PC-9 (cell line): ENCODE results near the gene CDH26. TPM values are rescaled to one million over a fixed set of nuclear protein-coding genes. Genes with fewer than 3 reads are reported as not detected.

Experiments
- BruUV-seq: library from RNA; stranded (reverse); fragments of 400-500 nt; replicated peaks from 2 replicates; lab custom pipeline; 2021; lab: Mats Ljungman, UMichigan
- CTCF ChIA-PET: fragments of 300-600 bp; sonication (Branson Sonifier 250); formaldehyde crosslinking; loops from one replicate; lab custom pipeline; 2022; ENCODE audit warnings: antibody characterized with exemption; lab: Charles Lee
- POLR2A ChIA-PET: fragments of 300-600 bp; sonication (Branson Sonifier 250); formaldehyde crosslinking; loops from one replicate; lab custom pipeline; 2022; ENCODE audit warnings: antibody characterized with exemption; ENCODE audit not compliant: unreplicated experiment; lab: Charles Lee
- DNase-seq, 2 experiments: peaks; one replicate each; pipeline versions ENCODE4 v3.0.0 to v3.0.0-alpha.2; 2015 to 2022; ENCODE audit warnings: mixed read lengths in 1 of 2
- H2AFZ ChIP-seq: fragments of 200-600 bp; sonication (generic); 2 replicates; pipeline ENCODE4 v1.8.1; 2017; ENCODE audit warnings: antibody characterized with exemption
- H3F3A ChIP-seq: fragments of 200-600 bp; sonication (generic); 2 replicates; pipeline ENCODE4 v1.8.1; 2017; ENCODE audit warnings: antibody characterized with exemption, mild to moderate bottlenecking, low read depth; ENCODE audit not compliant: insufficient read depth
- H3K27ac ChIP-seq: fragments of 200-600 bp; sonication (generic); 2 replicates; pipeline ENCODE4 v1.6.1; 2016; ENCODE audit warnings: mixed run types
- H3K27me3 ChIP-seq: fragments of 200-600 bp; sonication (generic); 2 replicates; pipeline ENCODE4 v1.6.1; 2016; ENCODE audit warnings: low read depth, mixed run types; ENCODE audit not compliant: insufficient read depth
- H3K36me3 ChIP-seq: fragments of 200-600 bp; sonication (generic); 2 replicates; pipeline ENCODE4 v1.6.1; 2016; ENCODE audit warnings: low read depth, mixed run types
- H3K4me1 ChIP-seq: fragments of 200-600 bp; sonication (generic); replicated peaks from 2 replicates; pipeline ENCODE4 v1.6.1; 2016; ENCODE audit warnings: mixed run types; ENCODE audit not compliant: insufficient read depth
- H3K4me2 ChIP-seq: fragments of 200-600 bp; sonication (generic); 2 replicates; pipeline ENCODE4 v1.6.1; 2017; ENCODE audit warnings: mixed run types
- H3K4me3 ChIP-seq: fragments of 200-600 bp; sonication (generic); 2 replicates; pipeline ENCODE4 v1.6.1; 2016; ENCODE audit warnings: mixed run types
- H3K79me2 ChIP-seq: fragments of 200-600 bp; sonication (generic); 2 replicates; pipeline ENCODE4 v1.6.1; 2017; ENCODE audit warnings: low read depth, mixed run types
- H3K9me2 ChIP-seq: fragments of 200-600 bp; sonication (generic); 2 replicates; pipeline ENCODE4 v1.8.1; 2017; ENCODE audit warnings: mild to moderate bottlenecking; ENCODE audit not compliant: insufficient read depth
- H3K9me3 ChIP-seq: fragments of 200-600 bp; sonication (generic); 2 replicates; pipeline ENCODE4 v1.8.1; 2016; ENCODE audit warnings: low read depth; ENCODE audit not compliant: insufficient read depth
- H4K20me1 ChIP-seq: fragments of 200-600 bp; sonication (generic); 2 replicates; pipeline ENCODE4 v1.8.1; 2017; ENCODE audit not compliant: insufficient read depth
- EZH2 ChIP-seq: fragments of 200-600 bp; sonication (generic); IDR thresholded peaks from 2 replicates; pipeline ENCODE4 v1.8.0; 2017; ENCODE audit warnings: antibody characterized with exemption, low read depth
- intact Hi-C: fragments of 100-400 bp; cut with micrococcal nuclease; formaldehyde crosslinking; loops from one replicate; pipeline ENCODE4 v1.10.0; 2022; ENCODE audit not compliant: unreplicated experiment
- total RNA-seq: library from RNA; stranded (reverse); gene quantifications from 2 replicates; pipeline ENCODE4 v1.2.3, GENCODE V29; 2021
- TF ChIP-seq, protein P1 (sequence below): fragments of 200-600 bp; sonication (generic); conservative IDR thresholded peaks from 2 replicates; pipeline ENCODE4 v1.6.1; 2017; ENCODE audit warnings: mixed run types, antibody characterized with exemption, mild to moderate bottlenecking, moderate library complexity

Gene CDH26
- total RNA-seq, 1 experiment from 2014 or later = 1.1 TPM

DNA sequence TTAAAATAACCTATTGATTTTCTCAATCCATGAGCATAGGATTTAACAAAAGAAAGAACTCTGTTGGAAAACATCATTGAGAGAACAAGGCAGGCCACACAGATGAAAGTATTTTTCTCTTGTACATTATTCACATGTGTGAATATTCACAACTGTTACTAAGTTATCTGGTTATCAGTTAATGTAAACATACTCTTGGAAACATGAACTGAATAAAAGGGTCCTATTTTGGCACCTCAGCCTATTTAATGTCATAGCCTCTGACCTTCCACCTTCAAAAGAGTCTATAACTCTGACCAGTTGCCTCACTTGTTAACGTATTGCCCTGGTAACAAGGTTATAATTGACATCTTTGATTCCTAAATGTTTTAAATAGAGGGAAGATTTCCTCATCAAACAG, 32.9 kb upstream of the CDH26 start:
- CTCF ChIA-PET = no interaction called here

DNA sequence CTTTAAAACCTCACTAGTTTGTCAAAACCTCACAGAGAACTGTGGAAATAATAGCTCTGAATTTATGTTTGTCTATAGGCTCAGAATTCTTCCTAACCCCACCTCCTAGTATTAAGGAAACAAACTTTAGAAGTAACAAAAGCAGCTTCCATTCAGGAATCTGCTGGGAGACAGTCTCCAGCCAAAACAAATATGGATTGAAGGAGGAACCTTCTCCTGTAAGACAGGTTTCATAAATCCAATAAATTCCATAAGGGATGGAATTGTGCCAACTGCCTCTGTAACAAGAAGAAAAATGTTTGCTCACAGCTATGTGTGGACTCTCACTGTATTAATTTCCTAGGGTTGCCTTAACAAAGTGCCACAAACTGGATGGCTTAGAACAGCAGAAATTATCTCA, 32.3 kb upstream of the CDH26 start:
- no peaks in the 10 kb centered on the region for H3K79me2 ChIP-seq
- DNase-seq = peak in 1 of 2 experiments; percentile 95
- no peaks in the 10 kb centered on the region for H3K27me3 ChIP-seq
- peaks cover 21% of the 10 kb centered on the region for H3F3A ChIP-seq
- CTCF ChIA-PET = no interaction called here
- BruUV-seq = no TSS peak
- H3K4me2 ChIP-seq = peak overlapping the region; percentile 48
- H4K20me1 ChIP-seq = no peaks in the 10 kb centered on the region
- H3K9me3 ChIP-seq = no peaks in the 10 kb centered on the region
- peak overlapping the region; percentile 48 for H3K27ac ChIP-seq
- no peak overlapping the region for H2AFZ ChIP-seq
- intact Hi-C loops = no loop called here
- H3K4me3 ChIP-seq = no peak overlapping the region
- H3K9me2 ChIP-seq = no peaks in the 10 kb centered on the region
- no peaks in the 10 kb centered on the region; the same call in 1 of the 2 replicates for H3K36me3 ChIP-seq
- POLR2A ChIA-PET = interaction anchor here (0.6 kb wide), 1 partner anchor 14 kb away, joined by 10 read pairs; the partner anchor contains the start of genes FAM217B and PPP1R3D
- peaks cover 30% of the 10 kb centered on the region for H3K4me1 ChIP-seq
- TF ChIP-seq EZH2 = no peak
- TF ChIP-seq, protein P1, sequence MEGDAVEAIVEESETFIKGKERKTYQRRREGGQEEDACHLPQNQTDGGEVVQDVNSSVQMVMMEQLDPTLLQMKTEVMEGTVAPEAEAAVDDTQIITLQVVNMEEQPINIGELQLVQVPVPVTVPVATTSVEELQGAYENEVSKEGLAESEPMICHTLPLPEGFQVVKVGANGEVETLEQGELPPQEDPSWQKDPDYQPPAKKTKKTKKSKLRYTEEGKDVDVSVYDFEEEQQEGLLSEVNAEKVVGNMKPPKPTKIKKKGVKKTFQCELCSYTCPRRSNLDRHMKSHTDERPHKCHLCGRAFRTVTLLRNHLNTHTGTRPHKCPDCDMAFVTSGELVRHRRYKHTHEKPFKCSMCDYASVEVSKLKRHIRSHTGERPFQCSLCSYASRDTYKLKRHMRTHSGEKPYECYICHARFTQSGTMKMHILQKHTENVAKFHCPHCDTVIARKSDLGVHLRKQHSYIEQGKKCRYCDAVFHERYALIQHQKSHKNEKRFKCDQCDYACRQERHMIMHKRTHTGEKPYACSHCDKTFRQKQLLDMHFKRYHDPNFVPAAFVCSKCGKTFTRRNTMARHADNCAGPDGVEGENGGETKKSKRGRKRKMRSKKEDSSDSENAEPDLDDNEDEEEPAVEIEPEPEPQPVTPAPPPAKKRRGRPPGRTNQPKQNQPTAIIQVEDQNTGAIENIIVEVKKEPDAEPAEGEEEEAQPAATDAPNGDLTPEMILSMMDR = no peak

More for the DNA sequence above, 32.9 kb upstream of the CDH26 start:
- H3K4me2 ChIP-seq = peak overlapping the region; percentile 48
- H2AFZ ChIP-seq = no peak overlapping the region
- no TSS peak for BruUV-seq
- no peaks in the 10 kb centered on the region for H4K20me1 ChIP-seq
- H3K27ac ChIP-seq = peak overlapping the region; percentile 48
- H3K4me1 ChIP-seq = peaks cover 35% of the 10 kb centered on the region
- H3K4me3 ChIP-seq = no peak overlapping the region
- no peaks in the 10 kb centered on the region for H3K79me2 ChIP-seq
- no peak for DNase-seq
- H3K27me3 ChIP-seq = no peaks in the 10 kb centered on the region
- H3K9me3 ChIP-seq = no peaks in the 10 kb centered on the region
- peaks cover 21% of the 10 kb centered on the region for H3F3A ChIP-seq
- intact Hi-C loops = no loop called here
- POLR2A ChIA-PET = interaction anchor here (0.6 kb wide), 1 partner anchor 15 kb away, joined by 10 read pairs; the partner anchor contains the start of genes FAM217B and PPP1R3D
- peaks cover 1% of the 10 kb centered on the region; the same call in 1 of the 2 replicates for H3K36me3 ChIP-seq
- TF ChIP-seq, protein P1 = no peak
- TF ChIP-seq EZH2 = no peak
- H3K9me2 ChIP-seq = no peaks in the 10 kb centered on the region

- Histone ChIP-seq H3K27me3 (no peaks in the 10 kb centered on the region), H3K9me2 (no peaks in the 10 kb centered on the region), H3K79me2 (peaks cover 15% of the 10 kb centered on the region), H3K27ac (no peak overlapping the region), H3K4me1 (peaks cover 7% of the 10 kb centered on the region), H3K36me3 (peaks cover 7% of the 10 kb centered on the region), H3K4me2 (no peak overlapping the region), H3K9me3 (no peaks in the 10 kb centered on the region), H3F3A (no peaks in the 10 kb centered on the region; the same call in 1 of the 2 replicates), H4K20me1 (0 out of 2 replicates have a peak, but pooled peaks cover 8% of the 10 kb centered on the region), H3K4me3 (no peak overlapping the region), H2AFZ (no peak overlapping the region)
- intact Hi-C loops = no loop called here
- BruUV-seq = no TSS peak
- ChIA-PET CTCF (no interaction called here), POLR2A (no interaction called here)
- TF ChIP-seq, protein P1 = no peak
- DNase-seq = no peak
Observed at GRCh38 chr20:59931511-59932312, 26.5 kb upstream of the CDH26 start.
